SU-DHL-6 (cell line): ENCODE measurements around the gene TYW3.
"Not testable (repeated sequence)": the region's sequence is repeated elsewhere in the genome, so short reads cannot be mapped to it uniquely, and the experiment has no call there.

Experiments used
- H2AFZ ChIP-seq: fragments of 200-600 bp; sonication (generic); 2 replicates; pipeline ENCODE4 v1.6.1; 2014; ENCODE audit warnings: low read depth, mild to moderate bottlenecking, moderate library complexity, mixed read lengths, antibody characterized with exemption, low read length; ENCODE audit not compliant: severe bottlenecking
- H3F3A ChIP-seq: fragments of 200-600 bp; shearing (Covaris generic); 2 replicates; pipeline ENCODE4 v1.6.0; 2016; ENCODE audit warnings: antibody characterized with exemption, mild to moderate bottlenecking; ENCODE audit not compliant: insufficient read depth
- H3K27ac ChIP-seq: fragments of 200-600 bp; sonication (generic); 2 replicates; pipeline ENCODE4 v1.5.1; 2016; ENCODE audit warnings: low read depth, mild to moderate bottlenecking, low read length, moderate library complexity, mixed read lengths
- H3K27me3 ChIP-seq: fragments of 200-600 bp; sonication (generic), shearing (Covaris generic); 2 replicates; pipeline ENCODE4 v1.6.0; 2014; ENCODE audit warnings: mild to moderate bottlenecking, low read length
- H3K36me3 ChIP-seq: fragments of 200-600 bp; sonication (generic); 2 replicates; pipeline ENCODE4 v1.6.1; 2014; ENCODE audit warnings: mild to moderate bottlenecking, low read length, mixed read lengths
- H3K4me2 ChIP-seq: fragments of 300-600, 200-600 bp; shearing (Covaris generic), sonication (generic); 2 replicates; pipeline ENCODE4 v1.6.0; 2014; ENCODE audit warnings: low read length, low read depth, mild to moderate bottlenecking; ENCODE audit not compliant: poor library complexity, severe bottlenecking
- H3K4me3 ChIP-seq: fragments of 200-600 bp; sonication (generic); 2 replicates; pipeline ENCODE4 v1.5.1; 2014; ENCODE audit warnings: antibody characterized with exemption, low read length, mild to moderate bottlenecking, mixed read lengths; ENCODE audit not compliant: insufficient read depth, poor library complexity, severe bottlenecking
- H3K79me2 ChIP-seq: fragments of 200-600 bp; sonication (generic); 2 replicates; pipeline ENCODE4 v1.6.1; 2014; ENCODE audit warnings: mild to moderate bottlenecking, low read length, moderate library complexity; ENCODE audit not compliant: insufficient read depth
- H3K9ac ChIP-seq: fragments of 200-600 bp; sonication (generic); 2 replicates; pipeline ENCODE4 v1.7.0; 2014; ENCODE audit warnings: mild to moderate bottlenecking, low read length
- H3K9me2 ChIP-seq: fragments of 200-600 bp; sonication (generic); replicated peaks from 2 replicates; pipeline ENCODE4 v1.6.1; 2014; ENCODE audit warnings: low read length; ENCODE audit not compliant: insufficient read depth
- H3K9me3 ChIP-seq: fragments of 200-600 bp; sonication (generic); 2 replicates; pipeline ENCODE4 v1.6.1; 2014; ENCODE audit warnings: low read length, mixed read lengths; ENCODE audit not compliant: insufficient read depth
- H4K20me1 ChIP-seq: fragments of 200-600 bp; sonication (generic); 2 replicates; pipeline ENCODE4 v1.6.1; 2014; ENCODE audit warnings: low read depth, mild to moderate bottlenecking, antibody characterized with exemption, low read length, moderate library complexity, mixed read lengths
- EZH2phosphoT487 ChIP-seq: fragments of 200-600 bp; sonication (generic), shearing (Covaris generic); conservative IDR thresholded peaks from 2 replicates; pipeline ENCODE4 v1.6.1; 2018; ENCODE audit warnings: mild to moderate bottlenecking, antibody characterized with exemption, low read length, moderate library complexity, mixed read lengths
- TF ChIP-seq, protein P1 (sequence below): fragments of 200-600 bp; sonication (generic); IDR thresholded peaks from one replicate; pipeline ENCODE4 v1.5.1; 2017; ENCODE audit warnings: antibody characterized with exemption, mild to moderate bottlenecking, low read length, moderate library complexity; ENCODE audit not compliant: insufficient read depth, poor library complexity, severe bottlenecking

TYW3 gene

GRCh38 chr1:74731399-74732052 lies 1.4 kb upstream of the TYW3 start:
- peaks cover 43% of the 10 kb centered on the region for H3K79me2 ChIP-seq
- H4K20me1 ChIP-seq: no peaks in the 10 kb centered on the region
- H3K9me3 ChIP-seq: no peaks in the 10 kb centered on the region
- peaks cover 29% of the 10 kb centered on the region for H3F3A ChIP-seq
- H3K4me3 ChIP-seq: no peak overlapping the region
- H3K27me3 ChIP-seq: no peaks in the 10 kb centered on the region
- peaks cover 6% of the 10 kb centered on the region; the same call in 1 of the 2 replicates for H3K36me3 ChIP-seq
- H3K4me2 ChIP-seq: peak overlapping the region; percentile 96
- H3K27ac ChIP-seq: peak overlapping the region; percentile 74
- TF ChIP-seq, protein P1, sequence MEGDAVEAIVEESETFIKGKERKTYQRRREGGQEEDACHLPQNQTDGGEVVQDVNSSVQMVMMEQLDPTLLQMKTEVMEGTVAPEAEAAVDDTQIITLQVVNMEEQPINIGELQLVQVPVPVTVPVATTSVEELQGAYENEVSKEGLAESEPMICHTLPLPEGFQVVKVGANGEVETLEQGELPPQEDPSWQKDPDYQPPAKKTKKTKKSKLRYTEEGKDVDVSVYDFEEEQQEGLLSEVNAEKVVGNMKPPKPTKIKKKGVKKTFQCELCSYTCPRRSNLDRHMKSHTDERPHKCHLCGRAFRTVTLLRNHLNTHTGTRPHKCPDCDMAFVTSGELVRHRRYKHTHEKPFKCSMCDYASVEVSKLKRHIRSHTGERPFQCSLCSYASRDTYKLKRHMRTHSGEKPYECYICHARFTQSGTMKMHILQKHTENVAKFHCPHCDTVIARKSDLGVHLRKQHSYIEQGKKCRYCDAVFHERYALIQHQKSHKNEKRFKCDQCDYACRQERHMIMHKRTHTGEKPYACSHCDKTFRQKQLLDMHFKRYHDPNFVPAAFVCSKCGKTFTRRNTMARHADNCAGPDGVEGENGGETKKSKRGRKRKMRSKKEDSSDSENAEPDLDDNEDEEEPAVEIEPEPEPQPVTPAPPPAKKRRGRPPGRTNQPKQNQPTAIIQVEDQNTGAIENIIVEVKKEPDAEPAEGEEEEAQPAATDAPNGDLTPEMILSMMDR: no peak
- TF ChIP-seq EZH2phosphoT487: no peak
- H2AFZ ChIP-seq: no peak overlapping the region
- no peaks in the 10 kb centered on the region for H3K9me2 ChIP-seq
- H3K9ac ChIP-seq: no peak overlapping the region

- Histone ChIP-seq H3K79me2 (peaks cover 43% of the 10 kb centered on the region), H3K4me3 (peak overlapping the region; percentile 97), H2AFZ (peak overlapping the region; percentile 98), H3F3A (peaks cover 29% of the 10 kb centered on the region), H3K9ac (peak overlapping the region; percentile 87), H3K27ac (peak overlapping the region; percentile 90), H3K36me3 (peaks cover 12% of the 10 kb centered on the region; the same call in 1 of the 2 replicates), H3K4me2 (peak overlapping the region; percentile 96)
- not testable (repeated sequence) for H3K27me3 ChIP-seq, H3K9me2 ChIP-seq, H3K9me3 ChIP-seq, H4K20me1 ChIP-seq
These were observed 643 bp upstream of the TYW3 start for GRCh38 chr1:74732071-74732946.

- H3K79me2 ChIP-seq: peaks cover 40% of the 10 kb centered on the region
These were observed 892 bp downstream of the TYW3 start for GRCh38 chr1:74733604-74734484.

More at GRCh38 chr1:74733604-74734484, 892 bp downstream of the TYW3 start:
- Histone ChIP-seq H3K4me3 (peak overlapping the region; percentile 97), H3K27me3 (no peaks in the 10 kb centered on the region), H3K9me3 (no peaks in the 10 kb centered on the region), H3K9me2 (no peaks in the 10 kb centered on the region), H2AFZ (peak overlapping the region; percentile 98), H3K4me2 (peak overlapping the region; percentile 96), H3F3A (peaks cover 29% of the 10 kb centered on the region), H3K9ac (peak overlapping the region; percentile 87), H3K27ac (peak overlapping the region; percentile 90), H4K20me1 (no peaks in the 10 kb centered on the region), H3K36me3 (peaks cover 20% of the 10 kb centered on the region)
- no peak for TF ChIP-seq EZH2phosphoT487
- TF ChIP-seq, protein P1: peak; percentile 40
